ENCODE measurements around the gene SLC17A4. TPM values are rescaled to one million over a fixed set of nuclear protein-coding genes. Genes with fewer than 3 reads are reported as not detected.
"Not testable (repeated sequence)": the region's sequence is repeated elsewhere in the genome, so short reads cannot be mapped to it uniquely, and the experiment has no call there.

The SLC17A4 gene
- total RNA-seq, 4 donors from 2014 or later: 6.0 to 137 (median 62.1) TPM

DNA sequence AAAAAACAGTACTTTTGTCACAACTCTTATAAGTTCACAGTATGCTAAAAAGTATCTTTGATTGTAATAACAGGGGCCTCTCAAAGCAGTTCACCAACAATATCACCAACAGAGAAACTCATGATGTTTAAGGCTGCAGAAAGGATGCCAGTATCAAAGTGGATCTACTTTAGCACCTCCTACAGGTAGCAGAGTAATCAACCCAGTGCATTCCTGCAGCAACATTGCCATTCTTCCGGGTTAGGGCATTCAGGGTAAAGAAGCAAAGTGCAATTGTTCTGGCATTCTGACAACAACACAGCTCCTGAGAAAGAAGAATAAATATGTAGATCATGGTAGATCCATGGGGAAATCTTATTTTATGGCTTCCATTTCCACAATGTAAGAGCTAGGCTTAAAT, 7.6 kb upstream of the SLC17A4 start:
- in situ Hi-C loops (cut with MboI; ENCODE audit: low pct_ligation_motif_present in 1 of 4, low pct_unique_long_range_greater_than_20kb in 1 of 4, low sequenced_read_pairs in 3 of 4): no loop called here
- WGBS, 2 donors (ENCODE audit: low coverage in 1 of 2): 33 to 60% methylated on average over 1 of the region's 1 CpG

DNA sequence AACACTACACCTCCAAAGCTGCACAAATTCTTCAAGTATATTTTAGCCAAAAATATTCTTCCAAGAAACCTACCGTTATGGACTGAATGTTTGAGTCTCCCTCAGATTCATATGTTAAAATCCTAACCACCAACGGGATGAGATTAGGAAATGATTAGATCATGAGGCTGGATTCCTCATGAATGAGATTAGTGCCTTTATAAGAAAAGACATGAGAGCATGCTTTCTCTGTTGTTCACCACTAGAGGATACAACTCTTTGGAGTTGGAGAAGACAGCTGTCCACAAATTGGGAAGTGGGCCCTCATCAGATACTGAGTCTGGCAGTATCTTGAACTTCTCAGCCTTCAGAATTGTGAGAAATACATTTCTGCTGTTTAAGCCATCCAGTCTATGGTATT, 7.1 kb upstream of the SLC17A4 start:
- WGBS, 2 donors (ENCODE audit: low coverage in 1 of 2): 86% methylated on average over 2 of the region's 2 CpGs; no CpG with 5 or more reads in 1 of the 2 donors

More for the DNA sequence above, 7.6 kb upstream of the SLC17A4 start:
- intact Hi-C loops (cut with DNase I; ENCODE audit: low total_unique reads): no loop called here
- no peaks in the 10 kb centered on the region for H3K27me3 ChIP-seq
- peak in 1 of 3 donors; percentile 34 for TF ChIP-seq POLR2AphosphoS5 (IDR thresholded peaks at IDR 0.05)
- TF ChIP-seq EP300 (IDR thresholded peaks at IDR 0.05; ENCODE audit: low read depth): no peak
- TF ChIP-seq, protein P1, sequence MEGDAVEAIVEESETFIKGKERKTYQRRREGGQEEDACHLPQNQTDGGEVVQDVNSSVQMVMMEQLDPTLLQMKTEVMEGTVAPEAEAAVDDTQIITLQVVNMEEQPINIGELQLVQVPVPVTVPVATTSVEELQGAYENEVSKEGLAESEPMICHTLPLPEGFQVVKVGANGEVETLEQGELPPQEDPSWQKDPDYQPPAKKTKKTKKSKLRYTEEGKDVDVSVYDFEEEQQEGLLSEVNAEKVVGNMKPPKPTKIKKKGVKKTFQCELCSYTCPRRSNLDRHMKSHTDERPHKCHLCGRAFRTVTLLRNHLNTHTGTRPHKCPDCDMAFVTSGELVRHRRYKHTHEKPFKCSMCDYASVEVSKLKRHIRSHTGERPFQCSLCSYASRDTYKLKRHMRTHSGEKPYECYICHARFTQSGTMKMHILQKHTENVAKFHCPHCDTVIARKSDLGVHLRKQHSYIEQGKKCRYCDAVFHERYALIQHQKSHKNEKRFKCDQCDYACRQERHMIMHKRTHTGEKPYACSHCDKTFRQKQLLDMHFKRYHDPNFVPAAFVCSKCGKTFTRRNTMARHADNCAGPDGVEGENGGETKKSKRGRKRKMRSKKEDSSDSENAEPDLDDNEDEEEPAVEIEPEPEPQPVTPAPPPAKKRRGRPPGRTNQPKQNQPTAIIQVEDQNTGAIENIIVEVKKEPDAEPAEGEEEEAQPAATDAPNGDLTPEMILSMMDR (IDR thresholded peaks at IDR 0.05): peak; percentile 10 to 63 (median 37)
- TF ChIP-seq POLR2A (IDR thresholded peaks at IDR 0.05): no peak
- H3K4me1 ChIP-seq: peaks cover 6 to 48% (median 22%) of the 10 kb centered on the region in 4 donors
- H3K36me3 ChIP-seq: no peaks in the 10 kb centered on the region
- H3K4me3 ChIP-seq: no peak overlapping the region
- H3K27ac ChIP-seq: peak overlapping the region in 2 of 4 donors; percentile 3 to 31
- DNase-seq: peak; percentile 29
- no peaks in the 10 kb centered on the region for H3K9me3 ChIP-seq

DNA sequence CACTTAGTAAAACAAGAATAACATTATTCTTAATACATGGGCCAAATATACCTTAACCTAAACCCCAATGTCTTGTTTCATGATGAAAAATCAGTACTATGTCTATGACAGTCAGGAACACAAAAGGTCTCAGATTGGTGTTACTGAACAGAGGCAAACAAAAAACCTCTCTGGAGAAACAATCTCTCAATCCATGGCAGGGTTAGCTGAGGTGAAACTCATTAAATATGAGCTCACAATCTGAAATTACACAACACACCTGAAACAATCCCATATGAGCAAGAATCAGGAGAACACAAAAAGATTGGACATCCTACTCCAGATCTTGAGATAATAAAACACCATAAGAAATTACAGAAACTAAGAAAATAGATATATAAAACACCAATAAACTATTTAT, 6.5 kb upstream of the SLC17A4 start:
- DNase-seq: no peak
- Histone ChIP-seq H3K9me3 (no peaks in the 10 kb centered on the region), H3K4me3 (no peak overlapping the region), H3K4me1 (peaks cover 6 to 56% (median 26%) of the 10 kb centered on the region in 4 donors), H3K36me3 (no peaks in the 10 kb centered on the region), H3K27me3 (no peaks in the 10 kb centered on the region), H3K27ac (peak overlapping the region in 2 of 4 donors; percentile 59 to 71)
- intact Hi-C loops (cut with DNase I; ENCODE audit: low total_unique reads) (no loop called here), in situ Hi-C loops (cut with MboI; ENCODE audit: low pct_ligation_motif_present in 1 of 4, low pct_unique_long_range_greater_than_20kb in 1 of 4, low sequenced_read_pairs in 3 of 4) (no loop called here)
- TF ChIP-seq, protein P1 (IDR thresholded peaks at IDR 0.05): no peak
- TF ChIP-seq EP300 (IDR thresholded peaks at IDR 0.05; ENCODE audit: low read depth) (no peak), POLR2A (IDR thresholded peaks at IDR 0.05) (no peak), POLR2AphosphoS5 (IDR thresholded peaks at IDR 0.05) (no peak)

More for the DNA sequence above, 7.1 kb upstream of the SLC17A4 start:
- Histone ChIP-seq H3K4me3 (no peak overlapping the region), H3K27me3 (no peaks in the 10 kb centered on the region), H3K4me1 (peaks cover 6 to 52% (median 24%) of the 10 kb centered on the region in 4 donors), H3K9me3 (no peaks in the 10 kb centered on the region), H3K27ac (peak overlapping the region in 2 of 4 donors; percentile 3 to 31), H3K36me3 (no peaks in the 10 kb centered on the region)
- in situ Hi-C loops (cut with MboI; ENCODE audit: low pct_ligation_motif_present in 1 of 4, low pct_unique_long_range_greater_than_20kb in 1 of 4, low sequenced_read_pairs in 3 of 4): no loop called here
- TF ChIP-seq EP300 (IDR thresholded peaks at IDR 0.05; ENCODE audit: low read depth) (no peak), POLR2AphosphoS5 (IDR thresholded peaks at IDR 0.05) (no peak)
- intact Hi-C loops (cut with DNase I; ENCODE audit: low total_unique reads): no loop called here
- DNase-seq: no peak

DNA sequence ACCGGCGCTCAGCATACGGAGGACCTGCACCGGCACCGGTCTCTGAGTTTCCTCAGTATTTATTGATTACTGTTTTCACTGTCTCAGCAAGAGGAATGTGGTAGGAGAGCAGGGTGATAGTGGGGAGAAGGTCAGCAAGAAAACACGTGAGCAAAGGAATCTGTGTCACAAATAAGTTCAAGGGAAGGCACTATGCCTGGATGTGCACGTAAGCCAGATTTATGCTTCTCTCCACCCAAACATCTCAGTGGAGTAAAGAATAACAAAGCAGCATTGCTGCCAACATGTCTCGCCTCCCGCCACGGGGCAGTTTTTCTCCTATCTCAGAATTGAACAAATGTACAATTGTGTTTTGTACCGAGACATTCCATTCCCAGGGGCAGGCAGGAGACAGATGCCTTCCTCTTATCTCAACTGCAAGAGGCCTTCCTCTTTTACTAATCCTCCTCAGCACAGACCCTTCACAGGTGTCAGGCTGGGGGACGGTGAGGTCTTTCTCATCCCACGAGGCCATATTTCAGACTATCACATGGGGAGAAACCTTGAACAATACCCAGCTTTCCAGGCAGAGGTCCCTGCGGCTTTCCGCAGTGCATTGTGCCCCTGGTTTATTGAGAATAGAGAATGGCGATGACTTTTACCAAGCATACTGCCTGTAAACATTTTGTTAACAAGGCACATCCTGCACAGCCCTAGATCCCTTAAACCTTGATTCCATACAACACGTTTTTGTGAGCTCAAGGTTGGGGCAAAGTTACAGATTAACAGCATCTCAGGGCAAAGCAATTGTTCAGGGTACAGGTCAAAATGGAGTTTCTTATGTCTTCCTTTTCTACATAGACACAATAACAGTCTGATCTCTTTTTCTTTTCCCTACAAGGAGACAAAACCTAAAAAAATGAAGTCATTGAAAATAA, 5.7 kb upstream of the SLC17A4 start:
- intact Hi-C loops (cut with DNase I; ENCODE audit: low total_unique reads); H3K27me3 ChIP-seq; H3K4me3 ChIP-seq; H3K9me3 ChIP-seq; H3K36me3 ChIP-seq; in situ Hi-C loops (cut with MboI; ENCODE audit: low pct_ligation_motif_present in 1 of 4, low pct_unique_long_range_greater_than_20kb in 1 of 4, low sequenced_read_pairs in 3 of 4); DNase-seq: not testable (repeated sequence)
- Histone ChIP-seq H3K4me1 (peaks cover 6 to 62% (median 26%) of the 10 kb centered on the region in 4 donors), H3K27ac (peak overlapping the region in 2 of 4 donors; percentile 59 to 71)
- 59 to 71% methylated on average over 11 to 17 of the region's 17 CpGs for WGBS, 2 donors (ENCODE audit: low coverage in 1 of 2)

DNA sequence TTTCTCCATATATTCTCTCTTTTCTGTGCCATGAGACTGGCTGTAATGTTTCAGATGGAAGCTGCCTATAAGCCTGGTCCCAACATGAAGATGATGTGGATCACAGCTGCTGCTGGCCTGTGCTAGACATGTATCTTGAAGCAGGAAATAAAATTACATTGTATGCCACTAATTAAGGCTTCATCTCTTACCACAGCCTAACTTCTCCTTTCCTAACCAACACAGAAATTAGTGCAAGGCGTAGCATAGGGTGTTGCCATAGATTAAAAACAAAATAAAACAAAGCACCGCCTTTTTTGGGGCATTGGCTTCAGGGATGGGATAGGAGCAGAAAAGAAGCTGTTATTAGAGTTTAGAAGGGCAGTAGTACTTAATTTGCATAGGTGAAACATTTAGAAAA, 4.7 kb upstream of the SLC17A4 start:
- H3K4me1 ChIP-seq: peaks cover 6 to 61% (median 27%) of the 10 kb centered on the region in 4 donors

More for the DNA sequence above, 4.7 kb upstream of the SLC17A4 start:
- intact Hi-C loops (cut with DNase I; ENCODE audit: low total_unique reads): no loop called here
- Histone ChIP-seq H3K27me3 (no peaks in the 10 kb centered on the region), H3K36me3 (no peaks in the 10 kb centered on the region), H3K27ac (peak overlapping the region in 3 of 4 donors; percentile 37 to 71 (median 59)), H3K4me3 (no peak overlapping the region), H3K9me3 (no peaks in the 10 kb centered on the region)
- no peak for TF ChIP-seq POLR2AphosphoS5 (IDR thresholded peaks at IDR 0.05)
- TF ChIP-seq POLR2A (IDR thresholded peaks at IDR 0.05): no peak
- TF ChIP-seq, protein P1 (IDR thresholded peaks at IDR 0.05): no peak
- TF ChIP-seq EP300 (IDR thresholded peaks at IDR 0.05; ENCODE audit: low read depth): no peak
- WGBS, 2 donors (ENCODE audit: low coverage in 1 of 2): 35 to 47% methylated on average over 2 of the region's 2 CpGs
- in situ Hi-C loops (cut with MboI; ENCODE audit: low pct_ligation_motif_present in 1 of 4, low pct_unique_long_range_greater_than_20kb in 1 of 4, low sequenced_read_pairs in 3 of 4): no loop called here
- no peak for DNase-seq
